SH-SY5Y (cell line): Measurements from ENCODE around the gene MANSC1.

Experiments
- GATA2 ChIP-seq: IDR thresholded peaks from 2 replicates; pipeline ENCODE4 v1.6.1; 2011; ENCODE audit warnings: mild to moderate bottlenecking, low read depth, low read length
- GATA3 ChIP-seq: IDR thresholded peaks from 2 replicates; pipeline ENCODE4 v1.6.1; 2011; ENCODE audit warnings: low read depth, mild to moderate bottlenecking, low read length, moderate library complexity

GRCh38 chr12:12338527-12339168 lies 11.4 kb downstream of the MANSC1 start:
- TF ChIP-seq GATA3 (no peak), GATA2 (0 out of 2 replicates have a peak, but pooled peaks have one; percentile 5)
